SK-N-MC (cell line): ENCODE measurements around the gene SLC22A4.

Source experiments
- EZH2 ChIP-seq: fragments of 200-600 bp; sonication (generic); IDR thresholded peaks from one replicate; pipeline ENCODE4 v1.6.1; 2017; ENCODE audit warnings: antibody characterized with exemption
- FOXP2 ChIP-seq: optimal IDR thresholded peaks from 2 replicates; pipeline ENCODE3; 2011; ENCODE audit warnings: mild to moderate bottlenecking, moderate library complexity; ENCODE audit not compliant: insufficient read depth; ENCODE audit errors: extremely low read length, control extremely low read depth
- POLR2AphosphoS5 ChIP-seq: IDR thresholded peaks from 2 replicates; pipeline ENCODE4 v1.6.1; 2012; ENCODE audit warnings: mild to moderate bottlenecking, low read depth, low read length, borderline replicate concordance

GRCh38 chr5:132301344-132302271 is 7.4 kb downstream of the SLC22A4 start:
- TF ChIP-seq EZH2 (no peak), POLR2AphosphoS5 (no peak), FOXP2 (no peak)
